HG02852 (cell line): Measurements from ENCODE around the gene SCARB1.
A peak's percentile ranks its signal among the peaks of the same experiment; 100 is the strongest.
"Not testable (repeated sequence)": the region's sequence is repeated elsewhere in the genome, so short reads cannot be mapped to it uniquely, and the experiment has no call there.

Source experiments
- ATAC-seq: cut with Tn5 transposase; IDR thresholded peaks from one replicate; pipeline ENCODE4 v1.9.1; 2021; ENCODE audit warnings: mild to moderate bottlenecking, moderate library complexity; ENCODE audit not compliant: unreplicated experiment

The SCARB1 gene, protein sequence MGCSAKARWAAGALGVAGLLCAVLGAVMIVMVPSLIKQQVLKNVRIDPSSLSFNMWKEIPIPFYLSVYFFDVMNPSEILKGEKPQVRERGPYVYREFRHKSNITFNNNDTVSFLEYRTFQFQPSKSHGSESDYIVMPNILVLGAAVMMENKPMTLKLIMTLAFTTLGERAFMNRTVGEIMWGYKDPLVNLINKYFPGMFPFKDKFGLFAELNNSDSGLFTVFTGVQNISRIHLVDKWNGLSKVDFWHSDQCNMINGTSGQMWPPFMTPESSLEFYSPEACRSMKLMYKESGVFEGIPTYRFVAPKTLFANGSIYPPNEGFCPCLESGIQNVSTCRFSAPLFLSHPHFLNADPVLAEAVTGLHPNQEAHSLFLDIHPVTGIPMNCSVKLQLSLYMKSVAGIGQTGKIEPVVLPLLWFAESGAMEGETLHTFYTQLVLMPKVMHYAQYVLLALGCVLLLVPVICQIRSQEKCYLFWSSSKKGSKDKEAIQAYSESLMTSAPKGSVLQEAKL

DNA sequence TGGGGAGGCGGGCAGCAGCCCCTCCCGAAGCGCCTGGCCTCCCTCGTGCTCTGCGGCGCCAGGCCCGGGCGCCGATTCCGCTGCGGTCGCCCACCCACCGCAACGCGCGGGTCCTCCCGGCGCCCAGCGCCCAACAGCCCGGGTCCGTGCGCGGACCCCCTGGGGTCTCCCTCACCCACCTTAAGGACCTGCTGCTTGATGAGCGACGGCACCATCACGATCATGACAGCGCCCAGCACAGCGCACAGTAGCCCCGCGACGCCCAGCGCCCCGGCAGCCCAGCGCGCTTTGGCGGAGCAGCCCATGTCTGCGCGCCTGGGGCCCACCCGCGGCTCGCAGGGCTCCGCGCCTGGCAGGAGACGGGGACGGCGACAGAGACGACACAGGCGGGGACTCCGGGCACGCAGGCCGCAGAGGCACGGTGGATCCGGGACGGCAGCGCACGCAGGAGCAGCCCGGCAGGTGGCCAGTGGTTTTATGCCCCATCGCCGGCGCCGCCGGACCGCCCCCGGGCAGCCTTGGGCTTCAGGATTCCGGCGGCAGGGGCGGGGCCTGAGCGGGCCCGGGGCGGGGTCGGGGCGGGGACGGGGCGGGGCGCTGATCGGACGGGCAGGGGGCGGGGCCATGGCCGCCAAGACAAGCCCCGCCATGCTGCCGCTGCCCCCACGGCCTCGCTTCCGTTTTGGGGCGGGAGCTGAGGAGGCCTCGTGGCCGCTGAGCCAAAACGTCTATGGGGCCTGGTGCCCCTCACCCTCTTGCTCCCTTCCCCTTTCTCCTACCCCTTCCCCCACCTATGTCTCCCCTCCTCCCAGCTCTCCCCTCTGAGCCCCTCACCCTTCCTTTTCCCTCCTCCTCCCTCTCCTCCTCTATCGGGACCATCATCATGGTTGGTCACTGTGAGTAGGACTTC is at the start of gene SCARB1:
SCARB1 (minus strand) TSS at position 449 of the 910 bp plus-strand sequence; CDS start at position 305, 144 bp downstream.
- ATAC-seq, result peak; percentile 66

DNA sequence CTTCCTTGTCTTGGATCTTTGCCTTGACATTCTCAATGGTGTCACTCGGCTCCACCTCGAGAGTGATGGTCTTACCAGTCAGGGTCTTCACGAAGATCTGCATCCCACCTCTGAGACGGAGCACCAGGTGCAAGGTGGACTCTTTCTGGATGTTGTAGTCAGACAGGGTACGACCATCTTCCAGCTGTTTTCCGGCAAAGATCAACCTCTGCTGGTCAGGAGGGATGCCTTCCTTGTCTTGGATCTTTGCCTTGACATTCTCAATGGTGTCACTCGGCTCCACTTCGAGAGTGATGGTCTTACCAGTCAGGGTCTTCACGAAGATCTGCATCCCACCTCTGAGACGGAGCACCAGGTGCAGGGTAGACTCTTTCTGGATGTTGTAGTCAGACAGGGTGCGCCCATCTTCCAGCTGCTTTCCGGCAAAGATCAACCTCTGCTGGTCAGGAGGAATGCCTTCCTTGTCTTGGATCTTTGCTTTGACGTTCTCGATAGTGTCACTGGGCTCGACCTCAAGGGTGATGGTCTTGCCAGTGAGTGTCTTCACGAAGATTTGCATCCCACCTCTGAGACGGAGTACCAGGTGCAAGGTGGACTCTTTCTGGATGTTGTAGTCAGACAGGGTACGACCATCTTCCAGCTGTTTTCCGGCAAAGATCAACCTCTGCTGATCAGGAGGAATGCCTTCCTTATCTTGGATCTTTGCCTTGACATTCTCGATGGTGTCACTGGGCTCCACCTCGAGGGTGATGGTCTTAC is 49.0 kb upstream of the SCARB1 start:
- ATAC-seq, result not testable (repeated sequence)

- ATAC-seq, result not testable (repeated sequence)
Observed at GRCh38 chr12:124911521-124911920, 47.9 kb upstream of the SCARB1 start.

DNA sequence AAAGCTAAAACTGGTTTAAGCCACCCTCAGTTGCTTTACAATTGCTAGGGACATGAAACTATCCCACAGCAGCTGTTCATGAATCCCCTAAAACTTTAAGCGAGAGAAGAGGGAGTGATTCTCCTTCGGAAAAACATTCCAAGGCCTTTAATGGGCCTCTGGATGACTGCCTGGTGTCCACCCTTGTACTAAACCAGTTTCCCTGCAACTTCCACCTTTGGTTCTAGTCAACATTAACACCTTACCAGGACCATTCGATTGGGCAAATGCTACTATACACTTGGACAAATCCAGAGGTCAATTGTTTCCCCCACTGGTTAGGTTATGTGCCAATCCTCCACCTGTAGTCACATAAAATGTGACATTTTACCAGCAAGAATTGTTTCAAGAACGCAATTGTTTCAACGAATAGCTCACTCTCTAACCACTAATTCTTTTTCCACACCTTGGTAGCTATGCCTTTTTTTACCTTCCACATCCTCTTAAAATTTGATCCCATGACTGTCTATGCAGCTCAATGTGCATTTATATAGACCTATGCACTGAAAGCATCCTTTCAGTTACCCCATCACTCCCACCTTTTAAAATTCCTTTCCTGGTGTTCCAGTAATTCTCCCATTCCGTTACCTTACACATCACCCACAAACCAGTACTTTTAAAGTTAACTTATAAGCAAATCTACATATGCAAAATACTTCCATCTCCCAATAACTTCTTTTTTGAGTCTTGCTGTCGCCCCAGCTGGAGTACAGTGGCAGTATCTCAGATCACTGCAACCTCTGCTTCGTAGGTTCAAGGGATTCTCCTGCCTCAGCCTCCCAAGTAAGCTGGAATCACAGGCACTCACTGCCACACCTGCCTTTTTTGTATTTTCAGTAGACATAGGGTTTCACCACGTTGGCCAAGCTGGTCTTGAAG is 47.2 kb upstream of the SCARB1 start:
- no peak for ATAC-seq

- ATAC-seq, result no peak
Observed at GRCh38 chr12:124909831-124910560, 46.3 kb upstream of the SCARB1 start.

GRCh38 chr12:124906606-124907261 is 43.1 kb upstream of the SCARB1 start:
- ATAC-seq, result peak; percentile 59

DNA sequence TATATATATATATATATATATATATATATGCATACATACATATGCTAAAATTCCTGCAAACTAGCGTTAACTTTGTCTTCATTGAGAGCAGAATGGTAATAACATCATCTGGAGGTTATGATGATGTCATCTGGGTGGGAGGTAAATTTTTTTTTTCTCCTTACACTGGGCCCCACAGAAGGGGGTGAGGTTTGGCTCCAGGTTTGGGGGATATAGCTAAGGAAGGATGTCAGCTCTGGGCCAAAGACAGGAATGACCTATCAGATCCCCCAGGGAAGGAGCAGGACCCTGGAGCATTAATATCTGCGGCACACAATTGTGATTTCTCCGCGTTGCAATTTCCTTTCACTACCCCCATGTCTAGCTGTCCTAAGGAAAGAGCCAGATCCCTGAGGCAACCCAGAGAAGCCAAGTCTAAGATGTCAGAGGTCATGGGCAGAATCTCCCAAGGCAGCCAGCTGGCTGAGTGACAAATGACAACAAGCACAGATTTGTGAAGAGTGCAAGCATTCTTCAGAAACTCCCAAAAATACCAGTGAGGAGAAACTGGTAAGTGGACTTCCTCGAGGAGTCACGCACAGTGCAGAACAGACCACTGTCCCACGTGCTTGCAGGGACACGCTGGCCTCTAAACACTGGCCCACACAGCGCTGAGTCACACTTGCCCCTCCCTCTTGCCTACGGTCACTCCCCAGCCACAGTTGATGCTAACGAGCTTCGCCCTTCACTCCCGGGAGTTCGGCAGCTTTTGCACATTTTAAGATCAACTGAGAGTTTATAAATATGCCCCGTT is 40.8 kb upstream of the SCARB1 start:
- ATAC-seq, result no peak

GRCh38 chr12:124902916-124903315 is 39.3 kb upstream of the SCARB1 start:
- peak; percentile 41 for ATAC-seq

DNA sequence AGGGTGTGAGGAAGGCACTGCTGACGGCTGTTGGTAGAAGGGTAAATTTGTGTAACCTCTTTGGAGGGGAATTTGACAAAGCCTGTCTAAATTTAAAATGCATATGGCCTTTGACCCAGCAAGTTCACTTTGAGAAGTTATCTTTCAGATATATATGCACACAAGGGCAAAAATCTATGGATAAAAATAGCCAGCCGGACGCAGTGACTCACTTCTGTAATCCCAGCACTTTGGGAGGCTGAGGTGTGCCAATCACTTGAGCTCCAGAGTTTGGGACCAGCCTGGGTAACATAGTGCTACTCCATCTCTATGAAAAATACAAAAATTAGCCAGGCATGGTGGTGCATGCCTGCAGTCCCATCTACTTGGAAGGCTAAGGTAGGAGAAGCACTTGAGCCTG is 37.3 kb upstream of the SCARB1 start:
- no peak for ATAC-seq

DNA sequence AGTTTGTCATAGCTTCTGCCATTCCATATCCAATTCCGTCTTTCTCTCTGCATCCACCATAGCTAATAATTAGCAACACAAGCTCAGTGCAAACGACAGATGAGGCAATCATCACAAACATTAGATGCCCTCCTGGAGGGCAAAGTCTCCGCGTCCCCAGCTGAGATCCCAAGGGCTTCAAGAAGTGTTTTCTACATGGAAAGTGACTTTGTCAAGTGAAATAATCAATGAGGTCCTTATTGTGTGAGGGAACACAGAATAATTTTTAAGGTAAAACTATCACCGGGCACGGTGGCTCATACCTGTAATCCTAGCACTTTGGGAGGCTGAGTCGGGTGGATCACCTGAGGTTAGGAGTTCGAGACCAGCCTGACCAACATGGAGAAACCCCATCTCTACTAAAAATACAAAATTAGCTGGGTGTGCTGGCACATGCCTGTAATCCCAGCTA is 36.7 kb upstream of the SCARB1 start:
- not testable (repeated sequence) for ATAC-seq

DNA sequence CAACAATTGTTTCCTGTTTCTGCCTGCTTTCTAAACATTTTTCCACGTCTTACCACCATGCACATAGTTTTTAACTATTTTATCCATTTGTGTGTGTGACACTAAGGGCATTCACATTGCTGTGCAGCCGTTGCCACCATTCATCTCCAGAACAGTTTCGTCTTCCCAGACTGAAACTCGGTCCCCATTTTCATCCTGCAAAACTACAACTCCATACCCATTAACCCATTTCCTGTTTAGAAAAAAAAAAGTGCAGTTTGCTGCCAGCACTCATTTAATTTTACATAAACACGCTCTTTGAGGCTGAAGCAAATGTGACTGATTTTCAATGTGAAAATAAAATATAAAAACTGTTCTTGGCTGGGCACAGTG is 35.2 kb upstream of the SCARB1 start:
- ATAC-seq, result no peak

- peak; percentile 39 for ATAC-seq
Observed at GRCh38 chr12:124898200-124898922, 34.7 kb upstream of the SCARB1 start.

DNA sequence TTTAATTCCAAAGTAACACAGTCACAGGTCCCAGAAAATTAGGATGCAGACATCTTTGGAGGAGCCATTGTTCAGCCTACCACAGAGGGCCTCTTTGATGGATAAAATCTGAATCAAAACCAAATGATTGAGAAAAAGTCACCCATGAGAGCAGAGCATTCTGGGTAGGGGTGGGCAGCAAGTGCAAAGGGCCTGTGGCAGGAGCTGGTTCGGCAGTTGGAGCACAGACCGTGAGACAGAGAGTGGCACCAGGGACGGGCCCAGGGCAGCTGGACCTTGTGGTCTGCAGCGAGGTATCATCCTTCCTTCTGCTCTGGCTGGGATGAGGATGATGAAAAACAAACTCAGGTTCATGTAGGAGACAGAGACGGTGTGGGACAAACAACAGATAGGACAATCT is 32.8 kb upstream of the SCARB1 start:
- ATAC-seq, result no peak

GRCh38 chr12:124893792-124894516 is 30.3 kb upstream of the SCARB1 start:
- ATAC-seq, result no peak

- no peak for ATAC-seq
Observed at GRCh38 chr12:124888260-124888659, 24.6 kb upstream of the SCARB1 start.

DNA sequence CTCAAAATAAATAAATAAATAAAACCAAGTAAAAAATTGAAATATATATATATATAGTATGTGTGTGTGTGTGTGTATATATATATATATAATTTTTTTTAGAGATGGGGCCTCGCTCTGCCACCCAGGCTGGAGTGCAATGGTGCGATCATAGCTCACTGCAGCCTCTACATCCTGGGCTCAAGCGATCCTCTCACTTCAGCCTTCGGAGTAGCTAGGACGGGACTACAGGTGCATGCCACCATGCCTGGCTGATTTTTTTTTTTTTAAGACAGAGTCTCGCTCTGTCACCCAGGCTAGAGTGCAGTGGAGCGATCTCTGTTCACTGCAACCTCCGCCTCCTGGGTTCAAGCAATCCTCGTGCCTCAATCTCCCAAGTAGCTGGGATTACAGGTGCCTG is 24.1 kb upstream of the SCARB1 start:
- not testable (repeated sequence) for ATAC-seq
